HUDEP-2 (cell line): ENCODE data around the gene CD248.
A peak's percentile ranks its signal among the peaks of the same experiment; 100 is the strongest.

Experiments used
- DNase-seq, 76 experiments: peaks; one replicate each; lab custom pipeline; 2025; ENCODE audit not compliant: unreplicated experiment in 76 of 76; lab: John Stamatoyannopoulos, UW

Gene CD248

DNA sequence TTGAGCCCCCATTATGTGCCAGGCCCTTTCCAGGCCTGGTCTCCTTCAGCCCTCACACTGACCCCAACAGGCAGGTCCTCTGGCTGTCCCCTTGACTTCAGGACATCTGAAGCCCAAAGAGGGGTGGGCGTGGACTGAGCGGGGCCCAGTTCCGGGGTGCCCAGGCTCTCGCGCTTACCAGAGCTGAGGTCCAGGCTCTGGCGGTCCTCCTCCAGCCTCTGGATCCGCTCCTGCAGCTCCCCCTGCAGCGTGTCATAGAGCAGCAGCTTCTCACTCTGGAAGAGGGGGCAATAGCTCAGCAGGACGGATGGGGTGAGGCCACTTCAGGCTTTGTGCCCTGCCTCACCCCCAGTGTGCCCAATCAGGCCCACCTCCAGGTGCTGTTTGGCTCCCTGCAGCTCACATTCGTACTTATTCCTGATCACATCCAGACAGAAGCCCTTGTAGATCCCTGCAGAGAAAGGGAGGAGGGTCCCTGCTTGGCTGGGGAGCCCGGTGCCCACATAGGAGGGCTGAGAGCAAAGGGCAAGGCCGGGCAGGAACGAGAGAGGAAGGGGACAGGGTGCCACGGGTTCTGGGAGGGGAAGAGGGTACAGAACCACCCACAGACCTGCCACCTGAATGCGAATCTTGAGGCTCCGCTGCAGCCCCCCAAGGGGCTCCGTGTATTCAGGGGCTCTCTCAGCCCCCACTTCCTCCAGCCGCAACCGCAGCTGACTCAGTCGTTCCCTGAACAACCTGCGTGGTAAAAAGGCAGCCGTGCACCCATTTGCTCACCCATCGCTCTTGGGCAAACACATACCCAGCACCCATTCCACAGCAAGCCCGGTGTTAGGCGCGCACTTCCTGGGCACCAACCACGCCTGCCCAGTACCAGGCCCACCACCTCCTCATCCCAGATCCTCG is 24.0 kb upstream of the CD248 start:
- no peak for DNase-seq

- DNase-seq: no peak
Measured at GRCh38 chr11:66339686-66340483, 23.0 kb upstream of the CD248 start.

- DNase-seq: no peak
Measured at GRCh38 chr11:66339162-66339675, 22.4 kb upstream of the CD248 start.

- DNase-seq: no peak
Measured at GRCh38 chr11:66338276-66339161, 21.7 kb upstream of the CD248 start.

- DNase-seq: no peak
Measured at GRCh38 chr11:66337103-66337899, 20.5 kb upstream of the CD248 start.

GRCh38 chr11:66336234-66337102 is 19.6 kb upstream of the CD248 start, which contains the start of gene RIN1:
RIN1 (minus strand) TSS chr11:66336434; CDS start chr11:66336402, 32 bp downstream.
- peak in 8 of 76 experiments; percentile 12 to 46 (median 24) for DNase-seq

DNA sequence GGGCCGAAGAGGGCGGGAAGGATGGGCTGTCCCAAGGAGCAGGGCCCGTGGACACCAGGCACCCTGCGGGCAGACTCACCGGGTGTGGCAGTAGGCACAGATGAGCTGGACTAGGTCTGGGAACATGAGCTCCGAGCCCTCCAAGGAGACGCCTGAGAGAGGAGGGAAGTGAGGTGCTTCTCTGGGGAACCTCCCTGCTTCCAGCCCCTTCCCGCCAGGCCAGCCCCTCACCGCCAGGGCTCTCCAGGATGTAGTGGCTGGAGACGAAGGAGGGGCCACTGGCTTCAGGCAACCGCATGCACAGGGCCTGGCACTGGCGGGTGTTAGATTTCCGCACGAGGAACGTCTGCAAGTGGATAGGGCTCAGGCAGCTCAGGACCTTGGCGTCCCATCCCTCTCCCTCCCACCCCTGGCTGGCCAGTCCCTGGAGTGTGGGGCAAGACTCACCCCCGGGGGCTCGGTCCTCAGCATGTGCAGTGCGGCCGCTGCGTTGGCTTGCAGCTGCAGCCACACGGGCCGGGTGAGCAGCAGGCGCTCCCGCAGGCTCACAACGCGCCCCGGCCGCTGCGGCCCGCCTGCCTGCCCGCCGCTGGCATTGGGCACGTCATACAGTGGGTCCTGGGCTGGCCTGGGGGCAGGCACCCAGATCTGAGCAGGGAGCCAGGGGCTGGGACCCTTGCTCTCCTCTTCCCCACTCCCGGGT is 18.8 kb upstream of the CD248 start:
- no peak for DNase-seq

DNA sequence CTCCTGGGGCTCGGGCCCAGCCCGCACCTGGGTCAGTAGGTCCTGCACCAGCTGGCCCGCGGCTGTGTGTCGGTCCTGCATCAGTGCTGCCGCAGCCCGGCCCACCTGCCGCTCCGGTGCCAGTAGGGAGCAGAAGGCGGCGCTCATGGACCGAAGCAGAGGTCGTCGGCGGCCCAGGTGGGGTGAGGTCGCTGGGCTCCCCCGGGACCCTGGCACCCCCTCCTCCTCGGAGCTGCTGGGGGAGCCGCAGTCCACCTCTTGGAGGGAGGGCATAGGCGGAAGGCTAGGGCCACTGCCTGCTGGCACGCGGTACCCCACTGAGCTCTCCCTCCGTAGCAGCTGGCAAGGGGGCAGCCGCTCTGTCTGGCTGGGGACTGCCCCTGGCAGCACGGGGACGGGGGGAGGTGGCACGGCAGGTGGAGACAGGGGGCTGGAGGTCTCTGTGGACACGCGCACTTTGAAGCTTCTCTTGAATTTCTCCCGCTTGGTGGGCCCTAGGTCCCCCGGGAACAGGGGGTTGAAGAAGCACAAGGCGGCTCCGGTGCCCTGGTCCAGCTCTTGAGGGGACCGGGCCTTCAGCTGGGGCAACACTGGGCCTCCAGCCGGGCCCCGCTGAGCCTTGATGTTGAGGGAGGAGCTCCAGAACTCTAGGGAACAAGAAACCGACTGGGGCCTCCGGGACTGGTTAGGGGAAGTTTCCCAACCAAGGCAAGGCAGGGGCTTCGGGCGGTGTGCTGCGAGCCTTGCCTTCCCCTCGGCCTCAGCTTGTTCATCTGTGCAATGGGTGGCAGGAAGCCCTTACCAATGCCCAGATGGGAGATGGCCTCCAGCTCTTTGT is 18.0 kb upstream of the CD248 start:
- no peak for DNase-seq

- DNase-seq: no peak
Measured at GRCh38 chr11:66333896-66334604, 17.2 kb upstream of the CD248 start.

- DNase-seq: no peak
Measured at GRCh38 chr11:66333220-66333877, 16.5 kb upstream of the CD248 start.

DNA sequence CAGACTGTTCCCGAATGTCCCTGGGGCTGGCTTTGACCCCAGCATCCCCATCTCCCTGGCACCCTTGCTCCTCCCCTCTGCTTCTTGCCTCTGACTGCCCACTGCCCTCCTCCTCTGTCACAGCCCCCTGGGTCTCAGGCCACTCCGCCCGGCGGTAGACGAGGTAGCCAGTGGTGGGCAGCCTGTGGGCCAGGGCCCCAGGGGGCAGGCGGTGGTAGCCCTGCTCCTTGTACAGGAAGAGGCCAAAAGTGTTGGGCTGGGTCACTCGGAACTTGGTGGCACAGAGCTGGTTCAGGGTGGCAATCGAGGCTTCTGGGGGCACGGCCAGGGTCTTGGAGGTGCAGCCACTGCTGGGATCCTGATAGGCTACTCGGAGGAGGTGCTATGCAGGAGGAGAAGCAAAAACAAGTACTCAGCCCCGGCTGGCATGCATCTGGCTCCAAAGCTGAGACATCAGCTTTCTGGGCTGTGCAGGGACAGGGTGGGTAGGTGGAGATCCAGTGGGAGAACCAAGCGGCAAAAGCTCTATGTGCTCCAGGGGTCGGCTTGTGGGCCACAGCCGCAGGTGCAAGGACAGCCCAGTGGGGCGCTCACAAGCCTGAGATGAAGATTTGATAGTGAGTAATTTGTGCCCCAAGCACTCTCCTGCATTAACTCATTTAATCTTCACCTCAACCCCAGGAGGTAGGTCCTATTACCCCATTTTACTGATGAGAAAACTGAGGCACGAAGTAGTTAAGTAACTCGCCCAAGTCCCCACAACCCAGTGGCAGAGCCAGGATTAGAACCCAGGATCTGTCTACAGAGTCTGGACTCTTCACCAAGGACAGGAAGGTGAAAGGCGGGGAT is 15.8 kb upstream of the CD248 start:
- DNase-seq: no peak

DNA sequence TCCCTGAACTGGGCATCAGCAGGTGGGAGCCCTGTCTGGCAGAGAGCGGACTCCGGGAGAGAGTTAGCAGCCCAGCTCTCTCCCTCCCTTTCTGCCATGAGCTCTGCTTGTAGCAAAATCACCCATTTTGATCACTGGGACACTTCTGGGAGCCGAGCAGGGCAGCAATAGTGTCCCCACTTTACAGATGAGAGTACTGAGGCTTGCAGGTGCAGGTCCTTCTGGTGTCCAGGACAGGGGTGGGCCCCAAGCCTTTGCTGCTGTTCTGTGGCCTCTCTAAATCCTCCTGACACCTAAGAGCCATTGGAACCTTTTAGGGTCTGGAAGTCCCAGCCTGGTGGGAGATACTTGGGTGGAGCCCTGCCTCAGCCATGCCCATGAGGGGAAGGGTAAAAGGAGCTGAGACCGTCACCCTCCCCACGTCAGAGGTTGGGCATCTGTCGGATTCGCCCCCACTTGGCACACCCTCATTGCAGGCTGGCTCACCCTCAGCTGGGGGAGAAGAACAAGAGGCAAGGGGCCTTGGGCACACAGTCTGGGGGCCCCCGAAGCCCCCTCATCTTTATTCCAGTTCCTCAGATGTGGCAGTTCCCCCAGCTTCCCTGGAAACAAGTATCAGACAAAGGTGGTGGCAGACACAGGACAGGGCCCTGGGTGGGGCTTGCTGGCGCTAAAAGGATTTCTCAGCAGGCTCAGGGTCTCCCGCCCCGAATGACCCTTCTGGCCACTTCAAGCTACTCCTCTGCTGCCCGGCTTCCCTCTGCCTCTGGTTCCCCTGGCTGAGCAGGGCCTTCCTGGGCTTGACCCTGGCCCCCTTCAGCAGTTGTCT is 14.9 kb upstream of the CD248 start:
- no peak for DNase-seq

GRCh38 chr11:66330931-66331330 is 14.1 kb upstream of the CD248 start:
- DNase-seq: no peak

- DNase-seq: no peak
Measured at GRCh38 chr11:66329165-66329673, 12.4 kb upstream of the CD248 start.
